HG02973 (cell line): ENCODE results near the gene FOXJ3.

Source experiments
- ATAC-seq: cut with Tn5 transposase; IDR thresholded peaks from one replicate; pipeline ENCODE4 v1.9.1; 2021; ENCODE audit warnings: moderate library complexity; ENCODE audit not compliant: unreplicated experiment

The FOXJ3 gene

GRCh38 chr1:42171679-42172266, 163.3 kb downstream of the FOXJ3 start:
- ATAC-seq, result no peak

DNA sequence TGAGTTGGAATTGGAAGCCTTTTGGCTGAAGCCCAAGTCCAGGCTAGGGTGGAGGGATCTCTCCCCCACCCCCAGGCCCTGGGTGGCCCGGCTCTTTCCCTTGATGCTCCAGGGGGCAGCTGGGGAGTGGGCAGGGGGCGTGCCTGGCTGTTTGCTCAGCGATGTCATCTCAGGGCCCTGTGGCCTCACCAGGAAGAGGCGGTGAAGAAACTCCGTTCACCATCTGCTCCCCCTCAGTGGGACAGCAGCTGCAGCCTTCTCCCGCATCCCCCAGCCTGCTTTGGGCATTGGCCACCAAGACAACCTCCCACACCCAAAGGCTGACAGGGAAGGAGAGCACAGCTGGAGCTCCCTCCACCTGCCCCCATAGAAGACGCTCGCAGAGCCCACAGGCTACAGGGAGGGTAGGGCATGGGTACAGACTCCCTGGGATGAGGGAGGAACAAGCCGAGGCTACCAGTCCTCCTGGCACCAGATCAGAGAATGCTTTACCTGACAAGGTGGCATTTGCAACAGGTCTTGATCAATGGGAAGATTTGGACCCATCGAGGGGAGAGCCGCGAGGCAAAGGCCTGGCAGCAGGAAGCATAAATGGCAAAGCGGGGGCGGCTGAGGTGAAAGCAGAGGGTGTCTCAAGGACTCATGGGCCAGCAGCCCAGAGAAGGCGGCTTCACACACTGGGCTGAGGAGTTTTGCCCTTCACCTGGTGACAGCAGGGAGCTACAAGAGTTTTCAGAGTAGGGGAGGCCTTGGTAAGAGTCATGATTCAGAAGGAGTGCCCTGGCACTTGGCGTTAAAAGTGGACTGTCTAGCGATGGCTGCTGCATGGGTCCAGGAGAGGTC, 164.0 kb downstream of the FOXJ3 start:
- no peak for ATAC-seq

GRCh38 chr1:42168763-42169162, 166.3 kb downstream of the FOXJ3 start:
- ATAC-seq, result no peak

DNA sequence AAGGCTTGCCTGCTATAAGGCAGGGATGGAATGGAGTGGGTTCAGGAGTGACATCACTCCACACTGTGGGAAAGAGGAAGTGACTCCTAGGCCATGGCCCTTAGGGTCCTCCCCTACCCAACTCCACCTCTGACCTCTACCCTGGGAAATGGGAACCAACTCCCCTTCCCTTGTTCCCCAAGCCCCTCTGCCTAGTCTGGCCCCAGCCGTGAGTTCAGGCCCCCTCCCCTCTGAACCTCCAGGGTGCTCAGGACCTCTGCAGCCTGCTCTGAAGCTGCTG, 166.7 kb downstream of the FOXJ3 start:
- no peak for ATAC-seq

GRCh38 chr1:42167611-42168390, 167.2 kb downstream of the FOXJ3 start:
- ATAC-seq, result no peak

DNA sequence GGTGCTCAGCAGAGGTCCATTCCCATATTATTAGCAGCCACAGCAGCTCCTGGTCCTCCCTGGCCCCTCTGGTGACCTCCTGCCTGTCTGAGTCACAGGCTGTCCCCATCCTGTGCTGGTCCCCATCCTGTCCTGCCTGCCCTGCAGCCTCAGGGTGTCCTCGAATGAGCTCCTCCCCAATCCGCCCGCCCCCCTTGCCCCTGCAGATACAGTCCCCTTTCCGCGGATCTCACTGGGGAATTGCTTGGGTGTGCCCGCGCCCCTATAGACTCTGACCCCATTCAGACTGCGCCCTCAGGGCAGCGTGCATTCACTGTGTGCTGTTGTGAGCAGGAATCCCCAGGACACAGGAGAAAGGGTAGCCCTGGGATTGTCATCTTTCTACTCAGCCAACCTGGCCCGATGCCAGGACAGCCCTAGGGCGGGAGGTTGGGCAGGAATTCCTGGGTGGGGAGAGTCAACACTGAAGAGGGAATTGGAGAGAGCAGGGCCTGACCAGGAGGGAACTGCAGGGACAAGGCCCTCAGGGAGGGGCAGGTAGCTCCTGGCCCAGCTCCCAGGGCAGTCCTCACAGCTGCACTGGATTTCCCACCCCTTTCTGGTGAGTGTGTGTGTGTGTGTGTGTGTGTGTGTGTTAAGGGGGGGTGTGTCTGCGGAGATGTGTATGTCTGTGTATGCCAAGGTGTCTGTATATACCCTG, 169.4 kb downstream of the FOXJ3 start:
- ATAC-seq, result no peak

- no peak for ATAC-seq
Observed at GRCh38 chr1:42164551-42165420, 170.2 kb downstream of the FOXJ3 start, which contains the start of gene GUCA2A. Gene GUCA2A (minus strand): TSS chr1:42164745. CDS start chr1:42164712, 33 bp downstream.

- ATAC-seq, result no peak
Observed at GRCh38 chr1:42163536-42164503, 171.2 kb downstream of the FOXJ3 start.

DNA sequence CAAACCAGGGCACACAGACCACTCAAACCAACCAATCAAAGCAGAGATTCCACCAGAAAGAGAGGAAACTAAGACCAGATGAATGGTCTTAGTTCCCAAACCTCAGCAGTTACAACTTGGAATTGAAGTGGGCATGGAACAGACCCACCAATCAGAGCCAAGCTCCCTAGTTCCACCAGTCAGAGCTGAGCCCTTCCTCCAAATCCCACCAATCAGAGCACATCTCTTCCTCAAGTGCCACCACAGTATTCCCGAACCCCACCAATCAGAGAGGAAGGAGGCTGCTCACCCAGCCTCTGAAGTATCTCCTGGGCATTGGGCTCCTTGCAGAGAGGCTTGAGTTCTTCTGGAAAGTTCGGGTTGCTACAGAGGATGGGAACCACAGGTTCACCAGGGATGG, 171.9 kb downstream of the FOXJ3 start:
- no peak for ATAC-seq

DNA sequence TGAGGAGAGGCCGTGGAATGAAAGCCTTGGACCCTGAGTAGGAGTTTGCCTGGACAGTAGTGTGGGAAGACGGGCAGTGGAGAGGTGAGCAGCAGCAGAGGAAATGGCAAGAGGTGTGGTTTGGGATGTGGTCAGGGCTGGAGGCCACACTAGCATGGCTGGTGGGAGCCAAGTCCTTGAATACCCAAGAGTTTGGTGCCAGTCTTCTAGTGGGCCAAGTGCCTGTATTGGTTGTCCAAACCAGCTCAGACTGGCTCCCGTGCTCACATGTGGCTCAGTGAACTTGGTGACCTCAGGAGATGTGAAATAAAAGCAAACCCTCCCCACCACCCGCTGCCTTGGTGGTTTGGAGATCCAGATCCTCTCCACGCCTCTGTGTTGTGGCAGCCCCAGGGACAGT, 172.9 kb downstream of the FOXJ3 start:
- ATAC-seq, result no peak

- ATAC-seq, result no peak
Observed at GRCh38 chr1:42158189-42158588, 176.8 kb downstream of the FOXJ3 start.

DNA sequence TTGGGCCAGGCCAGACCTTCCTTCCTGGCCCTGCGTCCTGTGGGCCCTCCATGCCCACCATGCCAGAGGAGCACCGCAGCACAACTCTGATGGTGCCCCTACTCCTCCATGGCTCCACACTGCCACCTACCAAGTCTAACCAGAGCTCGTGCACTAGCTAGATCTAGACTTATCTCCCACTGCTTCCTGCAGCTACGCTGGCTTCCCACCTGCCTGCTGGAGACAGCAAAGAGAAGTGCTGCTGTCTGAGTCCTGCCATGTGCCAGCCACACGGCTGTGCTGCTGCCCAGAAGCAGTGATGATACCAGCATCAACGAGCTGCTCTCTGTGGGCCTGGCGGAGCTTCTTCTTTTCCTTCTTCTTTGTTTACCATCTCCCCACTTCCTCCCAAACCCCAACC, 177.4 kb downstream of the FOXJ3 start:
- ATAC-seq, result no peak

DNA sequence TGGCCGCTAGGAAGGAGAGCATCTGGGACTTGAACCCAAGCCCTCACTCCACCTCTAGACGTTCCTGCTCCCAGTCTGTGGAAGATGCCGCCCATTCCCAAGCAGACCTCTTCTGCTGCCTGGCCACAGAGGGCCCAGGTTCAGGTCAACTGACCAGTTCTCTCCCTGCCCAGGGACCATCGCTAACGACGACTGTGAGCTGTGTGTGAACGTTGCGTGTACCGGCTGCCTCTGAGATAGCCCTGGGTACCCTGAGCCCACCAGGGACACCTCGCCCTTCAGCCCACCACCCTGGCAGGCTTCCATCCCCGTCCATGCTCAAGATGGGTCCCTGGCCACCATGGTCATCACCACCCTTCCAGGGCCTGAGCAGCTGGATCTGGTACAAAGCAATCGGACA, 179.7 kb downstream of the FOXJ3 start:
- no peak for ATAC-seq

DNA sequence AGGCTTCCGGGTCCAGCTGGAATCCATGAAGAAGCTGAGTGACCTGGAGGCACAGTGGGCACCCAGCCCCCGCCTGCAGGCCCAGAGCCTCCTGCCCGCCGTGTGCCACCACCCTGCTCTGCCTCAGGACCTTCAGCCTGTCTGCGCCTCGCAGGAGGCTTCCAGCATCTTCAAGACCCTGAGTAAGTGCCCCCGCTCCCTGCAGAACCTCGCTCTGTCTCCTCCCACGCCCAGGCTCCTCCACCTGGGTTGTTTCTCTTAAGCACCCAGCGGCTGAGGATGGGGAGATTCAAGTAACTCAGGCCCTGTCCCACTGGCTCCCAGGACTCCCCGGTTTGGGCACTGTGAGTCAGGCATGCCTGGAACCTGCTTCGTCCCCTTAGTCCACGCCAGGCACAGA, 180.3 kb downstream of the FOXJ3 start:
- no peak for ATAC-seq

DNA sequence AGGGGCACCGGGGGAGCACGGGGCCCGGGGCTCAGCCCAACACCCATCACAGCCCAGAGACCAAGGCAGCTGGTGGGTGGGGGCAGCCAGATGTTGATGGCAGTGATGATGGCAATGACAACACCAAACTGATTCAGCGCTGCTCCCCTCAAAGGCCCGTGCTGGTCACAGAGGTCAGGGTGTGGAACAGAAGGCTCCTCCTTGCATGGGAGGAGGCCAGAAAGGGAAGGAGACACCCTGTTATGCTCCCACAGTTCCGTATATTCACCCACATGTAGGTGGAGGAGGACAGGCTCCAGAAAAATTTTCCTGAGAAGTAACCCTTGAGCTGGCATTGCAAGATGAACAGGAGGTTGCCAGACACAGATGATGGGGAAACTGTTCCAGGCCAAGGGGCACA, 181.4 kb downstream of the FOXJ3 start:
- ATAC-seq, result no peak

GRCh38 chr1:42152907-42153600, 182.0 kb downstream of the FOXJ3 start, which contains the start of gene GUCA2B:
Gene GUCA2B (plus strand): TSS chr1:42153410. CDS start chr1:42153451, 41 bp downstream.
- no peak for ATAC-seq

DNA sequence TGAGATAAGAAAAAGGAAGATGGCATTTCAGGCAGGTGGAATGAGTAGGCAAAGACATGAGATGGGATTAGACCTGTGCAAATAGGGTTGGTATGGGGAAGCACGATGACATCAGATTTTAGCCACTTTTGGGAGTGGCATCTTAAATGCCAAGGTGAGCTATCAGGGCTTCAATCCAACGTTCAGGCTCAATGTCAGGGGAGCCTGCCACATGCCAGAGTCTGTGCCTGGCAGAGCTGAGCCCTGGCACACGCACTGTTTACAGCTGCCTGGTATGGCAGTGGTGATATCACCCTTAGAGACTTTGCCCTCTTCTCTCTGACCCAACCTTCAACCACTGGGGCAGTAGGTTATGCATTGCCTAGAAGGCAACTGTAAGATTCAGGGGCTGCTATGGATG, 182.9 kb downstream of the FOXJ3 start:
- no peak for ATAC-seq

GRCh38 chr1:42150651-42151050, 184.4 kb downstream of the FOXJ3 start:
- no peak for ATAC-seq

DNA sequence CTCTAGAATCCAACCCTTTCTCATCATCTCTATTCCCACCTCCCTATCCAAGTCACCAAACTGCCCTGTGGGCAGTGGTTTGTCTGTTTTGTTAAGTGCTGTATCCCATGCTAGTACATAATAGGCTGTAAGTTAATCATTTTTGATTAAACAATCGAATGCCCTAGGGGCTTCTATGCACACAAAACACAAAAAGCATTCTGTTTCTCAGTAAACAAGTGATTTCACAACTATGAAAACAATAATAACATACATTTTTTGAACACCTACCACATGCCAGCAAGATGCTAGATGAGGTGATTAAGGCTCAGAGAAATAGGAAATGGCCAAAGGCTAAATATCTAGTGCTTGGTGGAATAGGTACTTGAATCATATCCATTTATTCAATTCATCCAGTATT, 186.9 kb downstream of the FOXJ3 start:
- no peak for ATAC-seq
